Head of caudate nucleus (tissue), 42 donors: Measurements from ENCODE around the gene WFS1.

Experiments
- DNase-seq, 42 donors: peaks; one replicate each; pipeline versions ENCODE4 v3.0.0 to v3.0.0-alpha.2; 2020 to 2021; ENCODE audit warnings: mixed read lengths in 7 of 42
- intact Hi-C: fragments of 100-400 bp; cut with DNase I; formaldehyde crosslinking; loops from one replicate; pipeline ENCODE4 v1.15.0; 2022

WFS1 gene

GRCh38 chr4:6252051-6252450 lies 17.6 kb upstream of the WFS1 start:
- peak in 27 of 42 donors; percentile 26 to 86 (median 63) for DNase-seq
- intact Hi-C loops, result no loop called here

GRCh38 chr4:6253111-6253510 lies 16.5 kb upstream of the WFS1 start:
- DNase-seq, result no peak
- intact Hi-C loops, result no loop called here

GRCh38 chr4:6253961-6254360 lies 15.7 kb upstream of the WFS1 start:
- intact Hi-C loops, result no loop called here

GRCh38 chr4:6256141-6256540 lies 13.5 kb upstream of the WFS1 start:
- no peak for DNase-seq
- intact Hi-C loops, result no loop called here

More at GRCh38 chr4:6253961-6254360, 15.7 kb upstream of the WFS1 start:
- no peak for DNase-seq

GRCh38 chr4:6257247-6258025 lies 12.2 kb upstream of the WFS1 start:
- DNase-seq, result peak in 4 of 42 donors; percentile 9 to 48 (median 31)
- intact Hi-C loops, result no loop called here

GRCh38 chr4:6258026-6258360 lies 11.7 kb upstream of the WFS1 start:
- intact Hi-C loops, result no loop called here
- DNase-seq, result no peak

GRCh38 chr4:6258741-6259140 lies 10.9 kb upstream of the WFS1 start:
- intact Hi-C loops, result no loop called here

GRCh38 chr4:6259886-6260285 lies 9.8 kb upstream of the WFS1 start:
- no peak for DNase-seq
- intact Hi-C loops, result no loop called here

More at GRCh38 chr4:6258741-6259140, 10.9 kb upstream of the WFS1 start:
- DNase-seq, result no peak

- DNase-seq, result no peak
- intact Hi-C loops, result no loop called here
Measured at GRCh38 chr4:6262176-6262575, 7.5 kb upstream of the WFS1 start.

- intact Hi-C loops, result no loop called here
- DNase-seq, result no peak
Measured at GRCh38 chr4:6262847-6263487, 6.7 kb upstream of the WFS1 start.

- DNase-seq, result peak in 25 of 42 donors; percentile 21 to 81 (median 52)
- intact Hi-C loops, result no loop called here
Measured at GRCh38 chr4:6263526-6264224, 6.0 kb upstream of the WFS1 start.

- no peak for DNase-seq
- intact Hi-C loops, result no loop called here
Measured at GRCh38 chr4:6264225-6264540, 5.5 kb upstream of the WFS1 start.

GRCh38 chr4:6265546-6265945 lies 4.1 kb upstream of the WFS1 start:
- no peak for DNase-seq
- intact Hi-C loops, result no loop called here

- intact Hi-C loops, result no loop called here
Measured at GRCh38 chr4:6267573-6267972, 2.1 kb upstream of the WFS1 start.

GRCh38 chr4:6268650-6269615 lies 717 bp upstream of the WFS1 start:
- no peak for DNase-seq
- intact Hi-C loops, result no loop called here

More at GRCh38 chr4:6267573-6267972, 2.1 kb upstream of the WFS1 start:
- no peak for DNase-seq

GRCh38 chr4:6270636-6271121 lies 1.0 kb downstream of the WFS1 start:
- peak in 3 of 42 donors; percentile 7 to 30 (median 28) for DNase-seq
- intact Hi-C loops, result loop anchor here (10.0 kb wide), 1 partner anchor 204 kb away; the partner anchor contains the start of gene PPP2R2C

GRCh38 chr4:6271206-6271605 lies 1.6 kb downstream of the WFS1 start:
- intact Hi-C loops, result loop anchor here (10.0 kb wide), 1 partner anchor 204 kb away; the partner anchor contains the start of gene PPP2R2C

GRCh38 chr4:6271701-6272465 lies 2.2 kb downstream of the WFS1 start:
- peak in 1 of 42 donors; percentile 21 for DNase-seq

More at GRCh38 chr4:6271206-6271605, 1.6 kb downstream of the WFS1 start:
- no peak for DNase-seq

More at GRCh38 chr4:6271701-6272465, 2.2 kb downstream of the WFS1 start:
- intact Hi-C loops, result loop anchor here (10.0 kb wide), 1 partner anchor 203 kb away; the partner anchor contains the start of gene PPP2R2C
